NB4 (cell line): Measurements from ENCODE around the gene PCDHGA4.

ENCODE experiments used
- DNase-seq: peaks from one replicate; pipeline ENCODE4 v3.0.0; 2010; ENCODE audit warnings: low read depth
- H3K4me3 ChIP-seq: one replicate; pipeline ENCODE4 v1.5.1; 2011; ENCODE audit warnings: mild to moderate bottlenecking, low read depth, low read length, moderate library complexity
- CTCF ChIP-seq: IDR thresholded peaks from one replicate; pipeline ENCODE4 v1.5.1; 2012; ENCODE audit warnings: low read depth, low read length
- MYC ChIP-seq: IDR thresholded peaks from 2 replicates; pipeline ENCODE4 v1.6.1; 2011; ENCODE audit warnings: low read depth, low read length
- POLR2A ChIP-seq: IDR thresholded peaks from 2 replicates; pipeline ENCODE4 v1.6.1; 2011; ENCODE audit warnings: mild to moderate bottlenecking; ENCODE audit not compliant: insufficient read length; ENCODE audit errors: extremely low read depth
- TF ChIP-seq, protein P1 (sequence below): IDR thresholded peaks from 2 replicates; pipeline ENCODE4 v1.6.1; 2011; ENCODE audit warnings: low read depth, low read length

The PCDHGA4 gene

DNA sequence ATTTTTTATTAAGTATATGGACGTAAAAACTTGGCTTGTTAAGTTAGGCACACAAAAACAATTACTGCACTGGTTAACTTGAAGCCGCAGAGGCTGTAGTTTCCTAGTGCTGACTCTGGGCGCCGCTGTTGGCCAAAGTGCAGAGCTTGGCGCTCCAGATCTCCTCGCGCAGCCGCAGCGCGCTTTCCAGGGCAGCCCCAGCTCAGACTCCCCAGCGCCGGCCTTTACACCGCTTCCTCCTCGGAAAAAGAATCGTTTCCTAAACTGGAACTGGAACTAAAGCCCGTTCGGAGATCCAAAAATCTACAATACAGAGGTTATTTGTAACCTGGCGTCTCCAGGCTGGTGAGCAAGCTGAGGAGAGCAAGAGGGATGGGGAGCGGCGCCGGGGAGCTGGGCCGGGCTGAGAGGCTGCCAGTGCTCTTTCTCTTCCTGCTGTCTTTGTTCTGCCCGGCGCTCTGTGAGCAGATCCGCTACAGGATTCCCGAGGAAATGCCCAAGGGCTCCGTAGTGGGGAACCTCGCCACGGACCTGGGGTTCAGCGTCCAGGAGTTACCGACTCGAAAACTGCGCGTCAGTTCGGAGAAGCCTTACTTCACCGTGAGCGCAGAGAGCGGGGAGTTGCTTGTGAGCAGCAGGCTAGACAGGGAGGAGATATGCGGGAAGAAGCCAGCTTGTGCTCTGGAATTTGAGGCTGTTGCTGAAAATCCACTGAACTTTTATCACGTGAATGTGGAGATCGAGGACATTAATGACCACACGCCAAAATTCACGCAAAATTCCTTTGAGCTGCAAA lies 43.1 kb downstream of the PCDHGA4 start, which contains the start of gene PCDHGB5:
Gene PCDHGB5 (plus strand): TSS at position 192 of the 796 bp plus-strand sequence. CDS start 181 bp downstream, at position 373.
- H3K4me3 ChIP-seq: peak within 1 kb of the TSS; percentile 57
- peak; percentile 58 for TF ChIP-seq CTCF
- DNase-seq: peak; percentile 63

DNA sequence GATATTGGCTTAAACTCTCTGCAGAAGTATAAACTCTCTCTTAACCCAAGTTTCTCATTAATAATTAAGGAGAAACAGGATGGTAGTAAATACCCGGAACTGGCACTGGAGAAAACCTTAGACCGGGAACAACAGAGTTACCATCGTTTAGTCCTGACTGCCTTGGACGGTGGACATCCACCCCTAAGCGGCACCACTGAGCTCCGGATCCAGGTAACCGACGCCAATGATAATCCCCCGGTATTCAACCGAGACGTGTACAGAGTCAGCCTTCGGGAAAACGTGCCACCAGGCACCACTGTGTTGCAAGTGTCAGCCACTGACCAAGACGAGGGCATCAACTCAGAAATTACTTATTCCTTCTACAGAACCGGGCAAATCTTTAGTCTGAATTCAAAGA lies 43.8 kb downstream of the PCDHGA4 start:
- H3K4me3 ChIP-seq: no peak overlapping the region
- TF ChIP-seq MYC (no peak), CTCF (no peak), POLR2A (no peak)
- TF ChIP-seq, protein P1, sequence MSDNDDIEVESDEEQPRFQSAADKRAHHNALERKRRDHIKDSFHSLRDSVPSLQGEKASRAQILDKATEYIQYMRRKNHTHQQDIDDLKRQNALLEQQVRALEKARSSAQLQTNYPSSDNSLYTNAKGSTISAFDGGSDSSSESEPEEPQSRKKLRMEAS: no peak
- DNase-seq: no peak

DNA sequence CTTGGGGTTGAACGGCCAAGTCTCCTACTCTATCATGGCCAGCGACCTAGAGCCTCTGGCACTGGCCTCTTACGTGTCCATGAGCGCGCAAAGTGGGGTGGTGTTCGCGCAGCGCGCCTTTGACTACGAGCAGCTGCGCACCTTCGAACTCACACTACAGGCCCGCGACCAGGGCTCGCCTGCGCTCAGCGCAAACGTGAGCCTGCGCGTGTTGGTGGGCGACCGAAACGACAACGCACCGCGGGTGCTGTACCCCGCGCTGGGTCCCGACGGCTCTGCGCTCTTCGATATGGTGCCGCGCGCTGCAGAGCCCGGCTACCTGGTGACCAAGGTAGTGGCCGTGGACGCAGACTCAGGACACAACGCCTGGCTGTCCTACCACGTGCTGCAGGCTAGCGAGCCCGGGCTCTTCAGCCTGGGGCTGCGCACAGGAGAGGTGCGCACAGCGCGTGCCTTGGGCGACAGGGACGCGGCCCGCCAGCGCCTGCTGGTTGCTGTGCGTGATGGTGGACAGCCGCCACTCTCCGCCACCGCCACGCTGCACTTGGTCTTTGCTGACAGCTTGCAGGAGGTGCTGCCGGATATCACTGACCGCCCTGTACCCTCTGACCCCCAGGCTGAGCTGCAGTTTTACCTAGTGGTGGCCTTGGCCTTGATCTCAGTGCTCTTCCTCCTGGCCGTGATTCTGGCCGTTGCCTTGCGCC lies 44.9 kb downstream of the PCDHGA4 start:
- TF ChIP-seq POLR2A (no peak), CTCF (no peak), MYC (no peak)
- TF ChIP-seq, protein P1: no peak
- no peak for DNase-seq
- no peak overlapping the region for H3K4me3 ChIP-seq

GRCh38 chr5:141402553-141403243 lies 47.9 kb downstream of the PCDHGA4 start, which contains the start of gene PCDHGA9:
TSS of gene PCDHGA9 (plus strand) at chr5:141402778. CDS start at chr5:141402953, 175 bp downstream.
- no peak for DNase-seq
- TF ChIP-seq POLR2A (no peak), CTCF (peak; percentile 11)
- H3K4me3 ChIP-seq: no peak within 1 kb of the TSS

- no peak for TF ChIP-seq POLR2A
- no peak for TF ChIP-seq CTCF
- TF ChIP-seq MYC: no peak
- TF ChIP-seq, protein P1: no peak
- DNase-seq: no peak
- H3K4me3 ChIP-seq: no peak overlapping the region
Measured at GRCh38 chr5:141403387-141403786, 48.6 kb downstream of the PCDHGA4 start.
